Thyroid gland (tissue), 4 donors: ENCODE results near the gene AHNAK2. TPM values are rescaled to one million over a fixed set of nuclear protein-coding genes. Genes with fewer than 3 reads are reported as not detected.

Experiments
- DNase-seq, 2 donors: peaks; one replicate each; pipeline ENCODE4 v3.0.0-alpha.2; 2019
- H3K27ac ChIP-seq, 3 donors: fragments of 200-600 bp; sonication (generic); 1 replicate in 2 of 3; 2 replicates in 1 of 3; pipeline ENCODE4 v1.5.1; 2016 to 2019; ENCODE audit warnings: mild to moderate bottlenecking in 1 of 3, moderate library complexity in 1 of 3
- H3K27me3 ChIP-seq: fragments of 200-600 bp; sonication (generic); one replicate; pipeline ENCODE4 v1.5.1; 2019
- H3K36me3 ChIP-seq, 2 donors: fragments of 200-600 bp; sonication (generic); one replicate each; pipeline ENCODE4 v1.5.1; 2016 to 2019
- H3K4me1 ChIP-seq, 2 donors: fragments of 200-600 bp; sonication (generic); one replicate each; pipeline ENCODE4 v1.5.1; 2017 to 2019
- H3K4me3 ChIP-seq, 3 donors: fragments of 200-600 bp; sonication (generic); replicated peaks in 1 of 3; 1 replicate in 2 of 3; 2 replicates in 1 of 3; pipeline ENCODE4 v1.5.1; 2016; ENCODE audit warnings: mild to moderate bottlenecking in 1 of 3
- H3K9me3 ChIP-seq: fragments of 200-600 bp; sonication (generic); one replicate; pipeline ENCODE4 v1.5.1; 2017
- CTCF ChIP-seq, 6 experiments: fragments of 200-600 bp in 3 of 6; fragments of 450-650 bp in 3 of 6; sonication (generic) in 3 of 6; IDR thresholded peaks; one replicate each; pipeline ENCODE4 v1.5.1; 2016 to 2019; ENCODE audit warnings: antibody characterized with exemption in 6 of 6, mild to moderate bottlenecking in 2 of 6, inconsistent platforms in 1 of 6, moderate library complexity in 1 of 6
- POLR2A ChIP-seq, 2 donors: fragments of 450-650 bp; IDR thresholded peaks; one replicate each; pipeline ENCODE4 v1.6.1; 2017; ENCODE audit warnings: antibody characterized with exemption in 2 of 2, mild to moderate bottlenecking in 2 of 2, moderate library complexity in 1 of 2
- WGBS, 2 donors: methylation state at CpG; one replicate each; pipeline ENCODE4 v1.1.5; 2017; 5-methylcytosine and 5-hydroxymethylcytosine counted together
- intact Hi-C: fragments of 100-400 bp; cut with DNase I; formaldehyde crosslinking; loops from one replicate; pipeline ENCODE4 v1.15.1; 2023
- total RNA-seq, 4 donors: library from RNA; depleted of rRNA; stranded (reverse); fragments of >200 nt; gene quantifications; one replicate each; pipeline ENCODE4 v1.2.3, GENCODE V29; 2016

Gene AHNAK2
- total RNA-seq, 4 donors from 2014 or later, result 3.7 to 12.5 (median 6.9) TPM

- DNase-seq, result no peak
- 94 to 95% methylated on average over 12 of the region's 12 CpGs for WGBS, 2 donors
- Histone ChIP-seq H3K4me3 (no peak overlapping the region), H3K9me3 (no peaks in the 10 kb centered on the region), H3K27ac (no peak overlapping the region), H3K36me3 (peaks cover 37 to 39% of the 10 kb centered on the region in 2 donors), H3K4me1 (no peaks in the 10 kb centered on the region), H3K27me3 (no peaks in the 10 kb centered on the region)
- TF ChIP-seq POLR2A (IDR thresholded peaks at IDR 0.05) (no peak), CTCF (IDR thresholded peaks at IDR 0.05) (no peak)
- intact Hi-C loops, result no loop called here
Measured at GRCh38 chr14:104993306-104993705, 15.1 kb upstream of the AHNAK2 start.

GRCh38 chr14:104992501-104992900 is 14.3 kb upstream of the AHNAK2 start:
- no peak for TF ChIP-seq CTCF (IDR thresholded peaks at IDR 0.05)
- no peak for TF ChIP-seq POLR2A (IDR thresholded peaks at IDR 0.05)
- intact Hi-C loops, result no loop called here
- Histone ChIP-seq H3K9me3 (no peaks in the 10 kb centered on the region), H3K4me3 (no peak overlapping the region), H3K27ac (no peak overlapping the region), H3K4me1 (no peaks in the 10 kb centered on the region), H3K36me3 (peaks cover 37 to 39% of the 10 kb centered on the region in 2 donors), H3K27me3 (no peaks in the 10 kb centered on the region)
- 95 to 96% methylated on average over 11 of the region's 11 CpGs for WGBS, 2 donors
- DNase-seq, result no peak

- TF ChIP-seq POLR2A (IDR thresholded peaks at IDR 0.05) (no peak), CTCF (IDR thresholded peaks at IDR 0.05) (no peak)
- WGBS, 2 donors, result 95% methylated on average over 34 of the region's 34 CpGs
- H3K4me1 ChIP-seq, result peaks cover 0 to 2% of the 10 kb centered on the region in 2 donors
- no peaks in the 10 kb centered on the region for H3K9me3 ChIP-seq
- no peak overlapping the region for H3K27ac ChIP-seq
- DNase-seq, result no peak
- no peaks in the 10 kb centered on the region for H3K27me3 ChIP-seq
- intact Hi-C loops, result no loop called here
- H3K36me3 ChIP-seq, result peaks cover 37 to 39% of the 10 kb centered on the region in 2 donors
- no peak overlapping the region for H3K4me3 ChIP-seq
Measured at GRCh38 chr14:104991896-104992230, 13.7 kb upstream of the AHNAK2 start.

GRCh38 chr14:104989951-104990303 is 11.8 kb upstream of the AHNAK2 start:
- DNase-seq, result no peak
- intact Hi-C loops, result no loop called here

More at GRCh38 chr14:104989951-104990303, 11.8 kb upstream of the AHNAK2 start:
- Histone ChIP-seq H3K36me3 (peaks cover 27 to 32% of the 10 kb centered on the region in 2 donors), H3K4me1 (peaks cover 8 to 12% of the 10 kb centered on the region in 2 donors), H3K4me3 (no peak overlapping the region), H3K27me3 (no peaks in the 10 kb centered on the region), H3K9me3 (no peaks in the 10 kb centered on the region), H3K27ac (no peak overlapping the region)
- WGBS, 2 donors, result 92 to 94% methylated on average over 7 of the region's 7 CpGs
- TF ChIP-seq POLR2A (IDR thresholded peaks at IDR 0.05), result no peak
- TF ChIP-seq CTCF (IDR thresholded peaks at IDR 0.05), result no peak
